ENCODE results near the gene HAO2.
"Not testable (repeated sequence)": the region's sequence is repeated elsewhere in the genome, so short reads cannot be mapped to it uniquely, and the experiment has no call there.

HAO2 gene

DNA sequence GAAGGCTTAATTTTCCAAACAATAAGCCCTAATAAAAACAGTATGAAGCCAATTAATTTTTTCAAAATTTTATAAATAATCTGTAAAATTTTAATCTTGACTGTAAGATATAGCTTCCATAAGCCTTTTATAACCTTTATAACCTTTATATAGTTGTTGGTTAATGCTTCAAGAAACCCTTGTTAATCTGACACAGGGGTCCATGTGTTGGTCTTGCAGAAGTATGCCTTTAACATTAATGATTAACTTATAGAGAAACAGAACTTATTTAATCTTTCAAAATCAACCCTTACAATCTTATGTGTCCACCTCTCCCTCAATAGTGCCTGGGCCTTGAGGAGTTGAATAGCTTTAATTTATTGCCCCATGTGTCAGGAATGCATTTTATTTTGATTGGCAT lies 23.2 kb upstream of the HAO2 start:
- DNase-seq (ENCODE audit: low read depth): no peak

DNA sequence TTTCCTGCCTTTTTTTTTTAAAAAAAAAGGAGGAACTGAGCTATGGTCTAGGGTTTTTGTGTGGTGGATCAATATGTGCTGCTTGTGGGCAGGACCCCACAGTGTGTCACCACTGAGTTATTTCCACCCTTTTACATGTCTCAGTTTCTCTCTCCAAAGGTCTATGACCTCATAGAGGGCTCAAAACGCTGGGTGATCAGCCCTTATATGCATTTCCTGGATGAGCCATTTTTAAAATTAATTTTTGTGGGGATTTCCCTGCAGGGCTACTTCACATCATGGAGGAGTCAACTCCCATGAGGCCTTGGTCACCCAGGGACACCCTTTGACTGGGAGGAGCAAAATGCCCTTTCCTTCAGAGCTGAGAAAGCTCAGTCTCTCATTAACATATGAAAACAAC lies 20.7 kb upstream of the HAO2 start:
- no peak for DNase-seq (ENCODE audit: low read depth)

DNA sequence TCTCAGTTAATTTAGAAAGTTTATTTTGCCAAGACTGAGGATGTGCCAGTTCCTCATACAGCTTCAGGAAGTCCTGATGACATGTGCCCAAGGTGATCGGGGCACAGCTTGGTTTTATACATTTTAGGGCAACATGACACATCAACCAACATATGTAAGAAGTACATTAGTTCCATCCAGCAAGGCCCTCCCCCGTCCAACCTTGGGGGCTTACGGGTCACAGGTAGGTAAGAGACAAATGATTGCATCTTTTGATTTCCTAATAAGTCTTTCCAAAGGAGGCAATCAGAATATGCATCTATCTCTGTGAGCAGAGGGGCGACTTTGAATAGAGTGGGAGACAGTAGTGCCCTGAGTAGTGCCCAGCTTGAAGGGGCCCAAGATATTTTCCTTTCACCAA lies 19.6 kb upstream of the HAO2 start:
- no peak for DNase-seq (ENCODE audit: low read depth)

DNA sequence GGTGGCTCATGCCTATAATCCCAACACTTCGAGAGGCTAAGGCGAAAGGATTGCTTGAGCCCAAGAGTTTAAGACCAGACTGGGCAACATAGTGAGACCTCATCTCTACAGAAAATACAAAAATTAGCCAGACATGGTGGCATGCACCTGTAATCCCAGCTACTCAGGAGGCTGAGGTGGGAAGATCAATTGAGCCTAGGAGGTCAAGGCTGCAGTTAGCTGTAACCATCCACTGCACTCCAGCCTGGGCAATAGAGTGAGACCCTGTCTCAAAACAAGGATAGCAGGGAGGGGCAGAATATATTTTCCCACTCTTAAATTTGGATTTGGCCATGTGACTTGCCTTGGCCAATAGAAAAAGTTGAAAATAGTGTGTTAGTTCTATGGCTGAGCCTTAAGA lies 17.7 kb upstream of the HAO2 start:
- not testable (repeated sequence) for DNase-seq (ENCODE audit: low read depth)

DNA sequence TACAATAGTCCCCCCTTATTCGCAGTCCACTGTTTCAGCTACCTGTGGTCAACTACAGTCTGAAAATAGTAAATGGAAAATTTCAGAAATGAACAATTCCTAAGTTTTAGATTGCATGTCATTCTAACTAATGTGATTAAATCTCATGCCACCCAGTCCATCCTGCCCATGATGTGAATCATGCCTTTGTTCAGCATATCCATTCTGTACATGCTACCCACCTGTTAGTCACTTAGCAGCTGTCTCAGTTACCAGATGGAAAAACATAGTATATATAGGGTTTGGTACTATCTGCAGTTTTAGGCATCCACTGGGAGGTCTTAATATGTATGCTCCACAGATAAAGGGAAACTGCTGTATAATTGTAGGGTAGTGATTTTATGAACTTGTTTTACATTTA lies 16.6 kb upstream of the HAO2 start:
- no peak for DNase-seq (ENCODE audit: low read depth)

DNA sequence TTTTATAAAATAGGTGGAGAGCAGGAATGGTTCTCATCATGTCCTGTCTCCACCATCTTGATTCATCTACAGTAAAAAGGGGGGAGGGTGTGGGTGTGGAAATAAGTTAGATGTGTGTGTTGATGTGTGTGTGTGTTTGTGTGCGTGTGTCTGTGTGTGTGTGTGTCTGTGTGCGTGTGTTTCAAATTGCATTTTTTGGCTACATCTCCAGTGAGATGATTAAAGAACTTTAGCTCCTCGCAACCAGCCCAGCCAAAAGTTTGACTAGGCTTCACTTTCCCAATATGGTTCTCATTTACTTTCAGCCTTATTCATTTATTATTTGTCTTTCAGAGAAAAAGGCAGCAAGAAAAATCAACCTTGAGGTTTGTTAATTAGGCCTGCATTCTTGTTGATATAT lies 14.7 kb upstream of the HAO2 start:
- DNase-seq (ENCODE audit: low read depth): no peak

DNA sequence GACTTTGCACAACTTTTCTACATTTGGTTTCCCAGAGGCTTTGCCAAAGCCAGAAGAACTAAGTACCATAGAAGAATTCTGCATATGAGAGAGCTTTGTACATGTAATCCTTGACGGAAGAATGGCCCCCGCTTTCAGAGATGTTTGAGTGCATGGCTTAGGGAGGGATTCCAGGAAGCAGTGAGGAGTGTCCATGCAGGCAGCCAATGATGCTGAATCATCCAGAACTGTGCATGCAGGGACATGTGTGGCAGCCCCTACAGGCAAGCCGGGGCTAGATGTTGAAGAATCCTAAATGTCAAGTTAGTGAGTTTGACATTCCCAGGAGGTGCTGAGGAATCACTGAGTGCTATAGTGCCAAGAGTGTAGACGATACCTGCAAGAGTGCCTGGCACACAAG lies 9.9 kb upstream of the HAO2 start:
- DNase-seq (ENCODE audit: low read depth): no peak

DNA sequence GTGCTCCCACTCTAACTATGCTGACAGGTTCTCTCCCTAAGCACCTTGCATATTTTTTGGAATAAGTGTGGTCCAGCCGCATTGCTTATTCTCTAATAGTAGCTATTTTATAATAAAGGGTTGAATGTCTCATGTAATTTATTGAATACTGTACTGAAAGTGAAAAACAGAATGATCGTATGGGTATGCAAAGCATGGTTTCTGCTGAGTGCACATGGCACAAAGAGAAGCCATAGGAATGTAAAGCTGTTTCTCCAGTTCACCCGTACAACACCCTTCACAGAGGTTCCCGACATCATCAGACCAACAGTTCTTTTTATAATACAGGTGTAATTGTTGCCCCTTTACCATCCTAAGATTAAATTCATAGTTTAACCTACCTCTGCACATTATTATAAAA lies 8.9 kb upstream of the HAO2 start:
- DNase-seq (ENCODE audit: low read depth): no peak

DNA sequence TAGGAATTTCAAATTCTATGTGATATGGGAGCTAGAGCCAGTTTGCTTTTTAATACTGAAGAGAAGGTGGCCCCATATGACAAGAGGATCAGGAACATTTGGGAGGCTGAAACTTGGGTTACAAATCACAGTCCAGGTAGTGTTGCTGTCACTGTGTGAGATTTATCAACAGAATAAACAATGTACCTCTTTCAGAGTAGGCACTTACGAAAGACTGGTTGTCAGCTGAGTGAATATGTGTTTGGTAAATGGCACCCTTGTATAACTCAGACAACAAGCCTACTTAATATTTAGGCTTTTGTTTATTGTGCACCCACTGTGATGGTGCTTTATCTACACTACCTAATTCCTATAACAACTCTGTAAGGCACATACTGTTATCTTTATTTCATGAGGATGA lies 7.4 kb upstream of the HAO2 start:
- DNase-seq (ENCODE audit: low read depth): no peak

DNA sequence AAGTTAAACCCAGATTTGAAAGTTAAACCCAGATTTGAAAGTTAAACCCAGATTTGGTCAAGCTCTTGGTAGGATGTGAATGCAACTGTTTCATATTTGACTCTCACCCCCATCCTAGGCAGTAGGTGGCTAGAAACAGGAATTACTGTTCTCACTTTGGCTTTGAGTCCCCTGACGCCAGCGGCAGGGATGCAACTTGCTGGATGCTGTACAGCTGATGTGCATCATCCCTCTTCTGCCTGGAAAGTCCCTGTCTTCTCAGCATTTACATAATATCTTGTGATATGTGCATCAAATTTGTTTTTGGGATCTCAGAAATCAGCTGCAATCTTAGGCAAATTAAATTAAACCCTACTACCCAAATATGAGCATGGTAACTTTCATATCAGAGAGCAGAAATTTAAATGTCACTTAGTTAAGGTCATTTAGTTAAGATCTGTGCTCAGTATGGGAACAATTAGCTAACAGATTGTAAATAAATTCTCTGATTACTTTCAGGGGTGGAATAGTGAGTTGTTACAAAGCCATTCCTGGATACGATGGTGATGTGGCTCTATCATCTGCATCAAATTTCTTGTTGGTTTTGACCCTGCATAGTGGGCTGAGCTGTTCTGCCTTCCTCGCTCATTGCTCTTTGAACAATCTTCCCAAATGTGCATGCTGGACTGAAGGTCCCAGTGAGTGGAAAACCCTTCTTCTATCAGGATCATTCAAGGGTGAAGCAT lies 6.8 kb upstream of the HAO2 start:
- DNase-seq (ENCODE audit: low read depth): no peak

DNA sequence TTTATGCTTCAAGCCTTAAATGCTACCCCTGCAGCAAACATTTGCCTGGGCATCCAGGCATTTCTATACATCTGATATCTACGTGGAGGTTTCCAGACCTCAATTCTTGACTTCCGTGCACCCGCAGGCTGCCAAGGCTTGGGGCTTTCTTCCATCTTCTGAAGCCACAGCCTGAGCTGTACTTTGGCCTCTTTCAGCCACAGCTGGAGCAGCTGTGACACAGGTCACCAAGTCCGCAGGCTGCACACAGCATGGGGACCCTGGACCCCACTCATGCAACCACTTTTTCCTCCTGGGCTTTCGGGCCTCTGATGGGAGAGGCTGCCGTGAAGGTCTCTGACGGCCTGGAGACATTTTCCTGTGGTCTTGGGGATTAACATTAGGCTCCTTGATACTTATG lies 5.4 kb upstream of the HAO2 start:
- DNase-seq (ENCODE audit: low read depth): no peak

DNA sequence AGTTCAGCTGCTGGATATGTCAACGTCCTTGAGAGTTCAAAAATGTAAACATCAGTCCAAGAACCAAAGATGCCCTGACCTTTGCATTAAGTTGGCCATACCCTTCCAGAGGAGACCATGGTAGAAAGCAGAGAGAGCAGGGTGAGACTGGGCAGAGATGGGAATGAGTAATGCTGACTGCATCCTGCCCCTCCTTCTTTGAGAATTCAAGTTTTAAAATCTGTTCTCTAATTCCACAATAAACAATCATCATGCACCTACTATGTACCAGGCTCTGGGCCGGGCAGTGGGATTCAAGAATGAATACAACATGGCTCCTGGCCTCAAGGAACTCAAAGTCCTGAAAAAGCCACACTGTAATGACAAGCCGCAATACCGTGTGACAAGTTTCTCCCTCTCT lies 3.9 kb upstream of the HAO2 start:
- DNase-seq (ENCODE audit: low read depth): no peak

DNA sequence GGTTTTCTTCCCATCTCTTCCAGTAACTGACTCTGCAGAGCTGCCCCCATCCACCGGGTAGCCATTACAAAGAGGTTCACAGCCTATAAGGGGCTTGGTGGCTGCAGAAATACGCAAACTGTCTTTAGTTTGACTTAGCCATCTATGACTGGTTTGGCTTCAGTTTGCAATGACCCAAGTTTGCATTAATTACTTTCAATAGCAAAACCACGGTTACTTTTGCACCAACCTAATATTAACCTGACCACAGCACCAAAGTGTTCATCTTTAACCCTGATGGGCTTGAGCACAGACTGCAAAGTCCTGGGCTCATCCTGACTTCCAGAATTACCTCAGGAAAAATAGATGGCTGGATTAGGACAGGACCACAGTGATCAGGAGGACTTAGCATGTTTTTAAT lies 2.2 kb upstream of the HAO2 start:
- DNase-seq (ENCODE audit: low read depth): no peak

DNA sequence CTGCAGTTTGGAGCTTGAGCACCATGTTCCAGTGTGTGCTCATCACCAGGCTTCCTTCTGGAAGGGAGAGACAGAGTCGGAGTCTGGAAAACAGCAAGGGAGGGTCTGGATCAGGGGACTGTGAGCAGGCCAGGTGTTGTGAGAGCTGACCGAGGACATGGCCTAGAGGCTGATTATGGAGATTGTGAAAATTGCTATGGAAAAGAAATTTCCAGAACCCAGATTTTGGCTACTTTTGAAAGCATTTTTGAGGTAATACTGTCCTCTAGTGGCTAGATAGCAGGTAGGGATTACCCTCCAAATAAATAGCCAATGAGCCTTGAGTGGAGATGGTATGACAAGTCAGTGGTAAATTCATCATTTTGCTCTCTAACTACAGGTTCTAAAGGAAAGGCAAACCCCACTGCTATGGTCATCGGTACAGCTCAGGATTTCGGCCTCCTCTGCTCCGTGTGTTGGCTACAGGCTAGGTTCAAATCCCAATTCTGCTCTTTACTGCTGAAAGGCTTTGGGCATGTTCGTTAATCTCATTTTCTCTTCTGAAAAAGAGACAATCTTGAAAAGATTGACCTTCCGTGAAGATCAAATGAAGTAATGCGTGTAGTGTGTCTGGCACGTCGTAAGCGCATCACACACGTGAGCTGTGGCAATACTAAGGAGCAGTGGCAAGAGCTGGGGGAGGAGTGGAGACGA lies 1.0 kb upstream of the HAO2 start:
- DNase-seq (ENCODE audit: low read depth): no peak

DNA sequence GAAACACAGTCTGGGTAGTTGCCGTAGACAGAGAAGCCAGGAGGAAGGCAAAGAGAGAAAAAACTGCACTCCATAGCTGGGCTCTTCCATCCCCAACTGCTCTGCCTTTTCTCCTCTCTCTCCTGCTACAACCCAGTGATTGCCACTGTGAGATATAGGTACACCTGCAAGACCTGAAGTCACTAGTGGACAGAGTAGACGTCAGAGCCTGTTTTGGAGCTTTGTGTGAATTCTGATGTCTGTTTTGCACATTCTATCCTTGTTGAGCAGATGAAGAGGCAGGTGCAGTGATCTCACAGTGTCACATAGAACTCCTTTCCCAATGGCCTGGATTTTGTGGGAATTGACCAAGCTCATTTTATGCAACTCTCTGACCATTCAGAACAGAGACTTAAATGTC lies 2.2 kb downstream of the HAO2 start:
- no peak for DNase-seq (ENCODE audit: low read depth)

DNA sequence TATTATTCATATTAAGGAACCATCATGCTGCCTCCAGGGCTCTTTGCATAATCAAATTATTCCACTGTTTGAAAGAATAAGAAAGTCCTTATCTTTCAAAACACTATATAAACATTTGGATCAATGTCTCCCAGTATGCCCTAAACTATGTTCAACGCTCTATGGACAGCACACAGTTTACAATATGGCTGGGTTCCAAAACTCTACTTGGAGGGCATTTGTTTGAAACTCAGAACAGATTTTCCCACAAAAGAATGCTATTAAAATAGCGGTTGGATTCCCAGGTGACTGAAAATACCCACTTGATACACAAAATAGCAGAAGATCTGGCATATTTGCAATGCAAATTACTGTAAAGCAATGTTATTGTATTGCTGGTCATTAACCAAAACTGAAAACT lies 3.2 kb downstream of the HAO2 start:
- DNase-seq (ENCODE audit: low read depth): no peak

DNA sequence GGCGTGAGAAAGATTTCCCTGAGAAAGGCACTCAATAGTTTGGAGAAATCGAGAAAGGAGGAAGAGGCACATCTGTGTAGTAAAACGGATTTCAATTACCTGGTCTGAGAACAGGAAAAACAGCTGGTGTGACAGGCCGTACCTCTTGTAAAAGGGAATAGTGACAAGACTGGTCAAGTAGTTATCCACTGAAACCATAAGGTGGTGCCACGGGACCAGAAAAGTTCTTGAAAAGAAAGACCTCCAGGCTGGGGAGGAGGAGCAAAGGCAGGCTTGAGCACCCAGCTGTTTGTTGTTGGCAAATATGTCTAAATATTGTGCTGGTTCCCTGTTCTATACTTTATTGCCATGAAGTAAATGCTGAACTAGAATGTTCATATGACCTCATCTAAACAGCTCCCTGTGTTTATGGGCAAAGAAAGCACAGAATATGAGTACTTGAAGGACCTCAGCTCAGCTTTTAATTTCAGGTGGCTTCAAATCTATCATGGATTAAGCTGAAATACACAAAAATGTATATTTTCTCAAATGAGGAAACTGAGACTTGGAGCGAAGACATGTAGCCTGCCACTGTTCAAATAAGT lies 4.0 kb downstream of the HAO2 start:
- no peak for DNase-seq (ENCODE audit: low read depth)

DNA sequence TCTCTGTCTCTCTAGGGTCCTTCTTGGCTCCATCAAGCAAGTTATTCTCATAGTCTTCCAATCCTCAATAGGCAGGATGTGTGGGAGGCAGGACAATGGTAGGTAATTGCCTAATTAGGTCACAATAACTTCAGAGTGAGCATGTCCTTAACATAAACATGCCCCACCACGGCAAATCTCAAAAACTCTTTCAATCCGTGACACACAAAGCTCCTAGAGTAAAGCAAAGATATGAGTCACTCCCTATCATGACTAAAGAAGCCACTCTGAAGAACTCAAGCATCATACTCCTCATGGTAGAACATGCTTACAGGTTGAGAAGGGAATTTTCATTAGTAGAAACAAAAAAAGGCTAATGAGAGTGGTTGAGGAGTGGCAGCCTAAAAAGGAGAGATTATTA lies 4.9 kb downstream of the HAO2 start:
- no peak for DNase-seq (ENCODE audit: low read depth)

DNA sequence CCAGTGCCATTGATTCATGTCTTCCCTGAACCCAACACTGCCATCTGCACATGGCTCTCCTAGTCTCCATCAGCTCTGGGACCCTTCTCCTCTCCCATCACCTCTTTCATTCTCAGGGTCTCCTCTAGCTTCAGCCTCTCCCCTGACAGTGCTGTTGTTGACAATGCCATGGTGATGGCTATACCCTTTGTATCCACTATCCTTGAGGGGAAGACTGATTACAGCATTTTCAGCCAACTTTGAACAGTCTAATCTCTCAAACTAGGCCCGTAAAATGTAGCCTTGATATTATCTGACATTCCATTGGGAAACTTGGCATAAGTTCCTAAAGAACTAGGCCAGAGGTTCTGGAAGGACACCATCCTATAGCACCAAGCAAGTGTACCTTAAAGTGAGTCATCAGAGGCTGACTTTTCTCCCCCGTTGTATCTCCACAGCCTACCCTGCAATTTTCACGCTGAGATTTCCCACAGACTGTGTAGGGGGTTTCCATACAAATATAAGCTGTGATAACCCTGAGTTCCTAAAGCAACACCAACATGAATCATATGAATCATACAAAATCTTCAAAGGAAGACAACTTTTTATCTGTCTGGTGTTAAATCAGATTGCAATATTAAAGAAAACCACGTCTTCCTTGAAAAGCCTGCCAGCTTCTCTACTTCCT lies 5.8 kb downstream of the HAO2 start:
- no peak for DNase-seq (ENCODE audit: low read depth)

DNA sequence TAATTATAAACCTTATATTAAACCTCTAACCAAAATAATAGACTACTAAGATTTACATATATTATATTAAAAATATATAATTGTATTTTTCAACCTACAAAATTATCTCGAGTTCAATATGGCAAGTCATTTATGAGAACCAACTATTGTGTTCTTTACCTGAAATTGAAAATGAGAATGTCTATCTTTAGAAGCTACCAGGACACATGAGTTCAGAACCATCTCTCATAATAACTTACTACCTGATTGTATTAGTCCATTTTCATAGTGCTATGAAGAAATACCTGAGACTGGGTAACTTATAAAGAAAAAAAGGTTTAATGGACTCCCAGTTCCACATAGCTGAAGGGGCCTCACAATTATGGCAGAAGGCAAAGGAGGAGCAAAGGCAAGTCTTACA lies 6.8 kb downstream of the HAO2 start:
- no peak for DNase-seq (ENCODE audit: low read depth)

DNA sequence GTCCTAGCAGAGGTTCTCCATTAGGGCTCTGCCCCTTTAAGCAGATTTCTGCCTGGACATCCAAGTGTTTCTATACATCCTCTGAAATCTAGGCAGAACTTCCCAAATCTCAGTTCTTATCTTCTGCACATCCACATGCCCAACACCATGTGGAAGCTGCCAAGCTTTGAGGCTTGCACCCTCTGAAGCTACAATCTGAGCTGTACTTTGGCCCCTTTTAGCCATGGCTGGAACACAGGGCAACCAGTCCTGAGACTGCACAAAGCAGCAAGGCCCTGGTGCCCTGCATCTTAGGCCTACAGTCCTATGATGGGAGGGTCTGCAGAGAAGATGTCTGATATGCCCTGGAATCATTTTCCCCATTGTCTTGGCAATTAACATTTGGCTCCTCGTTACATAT lies 8.0 kb downstream of the HAO2 start:
- DNase-seq (ENCODE audit: low read depth): no peak

DNA sequence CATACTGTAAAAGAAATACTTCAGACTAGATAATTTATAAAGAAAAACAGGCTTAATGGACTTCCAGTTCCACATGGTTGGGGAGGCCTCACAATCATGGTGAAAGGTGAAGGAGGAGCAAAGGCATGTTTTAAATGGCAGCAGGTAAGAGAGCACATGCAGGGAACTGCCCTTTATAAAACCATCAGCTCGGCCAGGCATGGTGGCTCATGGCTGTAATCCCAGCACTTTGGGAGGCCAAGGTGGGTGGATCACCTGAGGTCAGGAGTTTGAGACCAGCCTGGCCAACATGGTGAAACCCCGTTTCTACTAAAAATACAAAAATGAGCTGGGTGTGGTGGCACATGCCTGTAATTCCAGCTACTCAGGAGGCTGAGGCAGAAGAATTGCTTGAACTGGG lies 9.0 kb downstream of the HAO2 start:
- not testable (repeated sequence) for DNase-seq (ENCODE audit: low read depth)

DNA sequence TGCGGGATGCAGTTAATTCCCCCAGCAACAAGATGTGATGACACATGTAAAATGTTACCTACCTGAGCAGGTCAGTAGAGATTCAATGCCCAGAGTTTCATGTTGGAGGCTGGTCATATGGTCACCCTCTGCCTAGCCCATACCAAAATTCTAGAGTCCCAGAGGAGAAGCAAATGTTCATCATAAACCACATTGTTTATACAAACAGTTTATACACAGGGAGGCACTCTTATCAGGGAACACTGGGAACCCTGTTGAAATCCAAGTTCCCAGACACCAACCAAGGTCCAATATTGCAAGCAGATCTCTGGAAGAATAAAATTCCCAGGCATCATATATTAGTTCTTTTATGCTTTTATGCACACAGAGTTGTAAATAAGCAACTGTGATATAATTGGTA lies 10.5 kb downstream of the HAO2 start:
- no peak for DNase-seq (ENCODE audit: low read depth)
